T-helper 2 cell (primary cell): ENCODE results near the gene UHRF2.
"Not testable (repeated sequence)": the region's sequence is repeated elsewhere in the genome, so short reads cannot be mapped to it uniquely, and the experiment has no call there.

Source experiments
- DNase-seq, 5 experiments: peaks; one replicate each; pipeline versions ENCODE4 v3.0.0 to v3.0.0-alpha.2; 2012 to 2022

The UHRF2 gene

GRCh38 chr9:6428940-6429889 is 16.2 kb downstream of the UHRF2 start:
- DNase-seq = peak in 2 of 5 experiments; percentile 40 to 74

GRCh38 chr9:6431038-6431437 is 18.0 kb downstream of the UHRF2 start:
- no peak for DNase-seq

GRCh38 chr9:6433410-6433809 is 20.4 kb downstream of the UHRF2 start:
- DNase-seq = peak in 1 of 5 experiments; percentile 79

- DNase-seq = peak in 1 of 5 experiments; percentile 53
Measured at GRCh38 chr9:6439051-6439703, 26.2 kb downstream of the UHRF2 start.

GRCh38 chr9:6440405-6440804 is 27.4 kb downstream of the UHRF2 start:
- no peak for DNase-seq

GRCh38 chr9:6441269-6441668 is 28.3 kb downstream of the UHRF2 start:
- no peak for DNase-seq

GRCh38 chr9:6443661-6444060 is 30.7 kb downstream of the UHRF2 start:
- no peak for DNase-seq

- DNase-seq = no peak
Measured at GRCh38 chr9:6444128-6444527, 31.1 kb downstream of the UHRF2 start.

GRCh38 chr9:6449086-6449485 is 36.1 kb downstream of the UHRF2 start:
- no peak for DNase-seq

GRCh38 chr9:6449645-6450044 is 36.6 kb downstream of the UHRF2 start:
- no peak for DNase-seq

GRCh38 chr9:6450641-6451375 is 37.8 kb downstream of the UHRF2 start:
- no peak for DNase-seq

- DNase-seq = not testable (repeated sequence)
Measured at GRCh38 chr9:6455292-6455691, 42.3 kb downstream of the UHRF2 start.

GRCh38 chr9:6458704-6459103 is 45.7 kb downstream of the UHRF2 start:
- not testable (repeated sequence) for DNase-seq

GRCh38 chr9:6459718-6460117 is 46.7 kb downstream of the UHRF2 start:
- DNase-seq = no peak

GRCh38 chr9:6460189-6460768 is 47.3 kb downstream of the UHRF2 start:
- DNase-seq = no peak

- no peak for DNase-seq
Measured at GRCh38 chr9:6461619-6462018, 48.6 kb downstream of the UHRF2 start.

GRCh38 chr9:6467006-6467625 is 54.1 kb downstream of the UHRF2 start:
- DNase-seq = no peak

- peak in 1 of 5 experiments; percentile 8 for DNase-seq
Measured at GRCh38 chr9:6471231-6471850, 58.3 kb downstream of the UHRF2 start.

GRCh38 chr9:6473151-6473550 is 60.2 kb downstream of the UHRF2 start:
- no peak for DNase-seq

- no peak for DNase-seq
Measured at GRCh38 chr9:6479959-6480358, 67.0 kb downstream of the UHRF2 start.

GRCh38 chr9:6484210-6484609 is 71.2 kb downstream of the UHRF2 start:
- no peak for DNase-seq

GRCh38 chr9:6488395-6488794 is 75.4 kb downstream of the UHRF2 start:
- peak in 1 of 5 experiments; percentile 13 for DNase-seq
